HL-60/S4 treated with phorbol 12-myristate 13-acetate at 8.2 ng/mL for 4 days and 3 days (cell line): ENCODE data around the gene CAMTA1.
"Not testable (repeated sequence)": the region's sequence is repeated elsewhere in the genome, so short reads cannot be mapped to it uniquely, and the experiment has no call there.

ENCODE experiments used
- in situ Hi-C: fragments of 300-500 bp; cut with MboI; formaldehyde crosslinking; loops from 2 replicates; pipeline ENCODE4 v1.15.0; 2022; ENCODE audit warnings: low sequenced_read_pairs

The CAMTA1 gene

GRCh38 chr1:7315946-7316345 is 530.7 kb downstream of the CAMTA1 start:
- in situ Hi-C loops, result no loop called here

GRCh38 chr1:7317888-7318287 is 532.6 kb downstream of the CAMTA1 start:
- in situ Hi-C loops, result no loop called here

GRCh38 chr1:7319196-7319595 is 533.9 kb downstream of the CAMTA1 start:
- in situ Hi-C loops, result no loop called here

GRCh38 chr1:7320661-7321060 is 535.4 kb downstream of the CAMTA1 start:
- in situ Hi-C loops, result no loop called here

DNA sequence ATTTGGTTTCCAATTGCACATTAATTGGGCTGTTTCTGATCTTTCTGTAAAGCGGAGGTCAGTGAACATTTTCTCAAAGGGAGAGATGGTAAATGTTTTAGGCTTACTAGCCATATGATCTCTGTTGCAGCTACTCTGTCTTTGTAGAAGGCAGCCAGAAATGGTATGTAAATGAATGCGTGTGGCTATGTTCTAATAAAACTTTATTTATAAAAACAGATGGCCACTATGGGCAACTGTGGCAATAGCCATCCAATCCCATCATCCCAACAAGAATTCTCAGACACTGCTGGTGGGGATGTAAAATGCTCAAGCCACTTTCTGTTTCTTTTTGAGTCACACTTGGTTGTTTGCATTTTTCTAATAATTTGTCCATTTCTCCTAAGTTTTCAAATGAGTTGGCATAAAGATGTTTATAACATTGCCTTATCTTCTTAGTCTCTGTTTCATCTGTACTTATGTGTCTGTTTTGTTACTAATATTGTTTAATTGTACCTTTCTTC is 537.1 kb downstream of the CAMTA1 start:
- in situ Hi-C loops, result no loop called here

- in situ Hi-C loops, result no loop called here
These were observed 537.7 kb downstream of the CAMTA1 start for GRCh38 chr1:7322912-7323311.

GRCh38 chr1:7325254-7325653 is 540.0 kb downstream of the CAMTA1 start:
- in situ Hi-C loops, result no loop called here

- in situ Hi-C loops, result no loop called here
These were observed 541.1 kb downstream of the CAMTA1 start for GRCh38 chr1:7326366-7326765.

GRCh38 chr1:7327849-7328248 is 542.6 kb downstream of the CAMTA1 start:
- in situ Hi-C loops, result no loop called here

DNA sequence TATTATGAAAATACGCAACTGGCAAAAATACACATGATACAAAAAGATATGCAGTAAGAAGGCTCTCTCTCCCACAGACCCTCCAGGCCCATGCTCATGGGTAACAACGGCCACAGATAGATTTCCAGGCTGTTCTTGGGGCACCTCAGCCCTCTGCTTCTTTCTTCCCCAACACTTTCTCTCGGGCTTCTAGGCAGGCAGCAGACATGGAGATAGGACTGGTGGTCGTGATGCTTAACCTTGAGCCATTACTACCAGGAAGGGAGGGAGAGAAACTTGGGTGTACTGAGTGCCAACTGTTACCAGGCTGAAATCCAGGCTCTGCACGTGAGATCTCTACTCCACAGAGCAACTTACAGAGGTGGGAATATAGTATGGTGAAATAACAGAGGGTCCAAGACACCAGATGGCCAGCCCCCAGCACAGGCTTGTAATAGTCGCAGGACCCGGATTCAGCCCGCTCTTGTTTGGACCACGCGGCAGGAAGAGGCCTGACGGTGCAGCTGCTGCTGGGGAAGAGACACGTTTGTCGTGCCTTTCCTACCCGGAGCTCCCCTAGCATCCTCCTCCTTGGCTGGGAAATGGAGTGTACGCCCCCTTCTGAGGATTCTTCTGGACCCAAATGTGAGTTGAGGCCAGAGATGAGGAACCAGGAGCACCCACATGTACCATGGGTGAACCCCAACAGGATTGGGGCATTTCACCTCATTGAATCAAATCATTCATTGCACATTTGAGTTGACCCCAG is 544.8 kb downstream of the CAMTA1 start:
- in situ Hi-C loops, result no loop called here

- in situ Hi-C loops, result not testable (repeated sequence)
These were observed 545.5 kb downstream of the CAMTA1 start for GRCh38 chr1:7330726-7331125.

DNA sequence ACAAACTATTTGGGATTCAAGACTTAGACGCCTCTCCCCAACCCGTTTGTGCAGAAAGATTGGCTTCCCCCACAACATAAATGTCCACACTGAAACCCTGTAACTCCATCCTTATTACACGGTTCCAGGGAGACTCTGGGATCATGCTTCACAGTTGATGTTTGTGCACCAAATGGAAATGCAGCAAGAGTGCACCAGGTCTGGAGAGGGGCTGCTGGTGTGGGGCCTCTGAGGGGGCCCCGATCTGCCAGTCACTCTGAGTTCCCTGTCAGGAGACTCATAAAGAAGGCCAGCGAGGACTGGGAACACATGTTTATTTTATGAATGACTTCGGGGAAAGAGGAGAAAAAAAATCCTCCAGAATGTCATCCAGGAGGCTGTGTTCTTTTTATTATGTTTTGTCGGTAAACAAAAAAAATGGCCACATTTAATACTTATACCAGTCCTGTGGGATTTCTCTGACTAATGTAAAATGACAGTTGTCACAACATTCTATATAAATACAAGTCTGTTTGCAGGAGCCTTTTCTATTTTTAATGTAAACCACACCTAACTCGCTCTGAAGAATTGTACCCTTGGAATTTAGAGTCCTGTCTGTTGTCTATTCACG is 546.8 kb downstream of the CAMTA1 start:
- in situ Hi-C loops, result no loop called here

GRCh38 chr1:7333094-7333493 is 547.8 kb downstream of the CAMTA1 start:
- in situ Hi-C loops, result no loop called here

GRCh38 chr1:7333620-7334019 is 548.4 kb downstream of the CAMTA1 start:
- in situ Hi-C loops, result no loop called here

- in situ Hi-C loops, result no loop called here
These were observed 549.3 kb downstream of the CAMTA1 start for GRCh38 chr1:7334475-7335035.

GRCh38 chr1:7335224-7335879 is 550.1 kb downstream of the CAMTA1 start:
- in situ Hi-C loops, result no loop called here

GRCh38 chr1:7338439-7338838 is 553.2 kb downstream of the CAMTA1 start:
- in situ Hi-C loops, result no loop called here

DNA sequence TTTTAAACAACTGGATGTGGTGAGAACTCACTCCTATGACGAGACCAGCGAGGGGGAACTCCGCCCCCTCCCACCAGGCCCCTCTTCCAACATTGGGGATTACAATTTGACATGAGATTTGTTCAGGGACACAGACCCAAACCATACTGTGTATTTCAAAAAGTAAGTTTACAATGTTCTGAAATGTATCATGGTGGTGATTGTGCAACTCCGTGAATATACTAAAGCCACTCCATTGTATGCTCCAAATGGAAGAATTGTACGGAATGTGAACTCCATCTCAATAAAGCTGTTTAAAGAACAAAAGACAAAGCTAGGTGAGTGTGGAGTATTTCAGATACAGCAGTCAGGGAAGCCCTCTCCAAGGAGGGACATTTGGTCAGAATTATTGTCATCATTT is 553.8 kb downstream of the CAMTA1 start:
- in situ Hi-C loops, result no loop called here

DNA sequence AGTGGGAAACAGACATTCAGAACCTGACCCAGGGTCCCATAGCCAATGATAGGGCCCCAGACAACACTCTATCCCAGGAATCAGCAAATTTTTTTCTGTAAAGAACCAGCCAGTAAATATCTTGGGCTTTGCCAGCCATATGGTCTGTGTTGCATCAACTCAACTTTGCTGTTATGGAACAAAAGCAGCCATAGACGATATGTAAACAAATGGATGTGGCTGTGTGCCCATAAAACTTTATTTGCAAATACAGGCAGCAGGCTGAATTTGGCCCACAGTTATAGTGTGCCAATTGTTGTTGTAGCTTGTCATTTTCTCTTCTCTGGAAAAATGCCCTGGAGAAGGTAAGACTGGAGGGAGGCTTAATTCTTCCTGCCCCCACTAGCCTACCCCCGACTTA is 554.7 kb downstream of the CAMTA1 start:
- in situ Hi-C loops, result no loop called here

DNA sequence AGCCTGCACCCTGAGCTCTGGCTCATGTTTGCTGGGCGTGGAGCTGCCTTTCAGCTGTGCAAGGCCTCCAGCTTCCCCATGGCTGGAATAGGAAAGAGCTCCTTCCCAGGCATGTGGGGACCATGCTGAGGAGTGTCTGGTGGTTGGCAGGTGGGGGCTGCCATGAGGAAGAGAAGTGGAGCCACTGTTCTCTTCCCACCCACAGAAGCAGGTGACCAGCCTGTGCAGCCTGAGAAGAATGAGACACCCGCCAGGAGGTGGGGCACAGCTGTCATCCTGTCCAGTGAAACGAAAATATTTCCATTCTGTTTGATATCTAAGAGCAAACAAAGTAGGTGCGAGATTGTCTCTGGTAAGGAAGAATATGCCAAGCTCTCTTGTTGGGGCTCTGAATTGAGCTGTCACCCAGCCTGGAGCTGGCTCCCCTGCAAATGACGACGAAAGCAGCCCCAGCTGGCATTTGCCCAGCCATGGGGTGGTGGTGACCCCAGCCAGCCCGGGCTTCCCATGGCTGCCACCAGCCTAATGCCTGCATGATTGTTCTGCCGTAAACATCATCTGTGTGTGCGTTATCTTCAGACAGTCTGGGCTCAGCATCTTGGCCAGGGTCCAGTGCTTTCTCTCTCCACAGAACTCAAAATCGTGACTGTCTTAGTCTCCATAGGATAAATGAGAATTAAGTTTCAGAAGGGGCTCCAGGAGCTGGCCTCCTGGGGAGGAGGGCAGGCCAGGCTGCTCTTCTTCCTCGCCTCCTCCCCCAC is 556.1 kb downstream of the CAMTA1 start:
- in situ Hi-C loops, result no loop called here

- in situ Hi-C loops, result no loop called here
These were observed 558.6 kb downstream of the CAMTA1 start for GRCh38 chr1:7343882-7344281.
